H1 (cell line): ENCODE data around the gene CCDC60. TPM values are rescaled to one million over a fixed set of nuclear protein-coding genes. Genes with fewer than 3 reads are reported as not detected.

Experiments
- BCL11A ChIP-seq, 2 experiments: IDR thresholded peaks; one replicate each; pipeline ENCODE4 v1.6.1; 2011; ENCODE audit warnings: low read depth in 2 of 2, low read length in 2 of 2, mild to moderate bottlenecking in 2 of 2
- BRCA1 ChIP-seq: IDR thresholded peaks from 2 replicates; pipeline ENCODE4 v1.6.1; 2012; ENCODE audit warnings: low read depth, low read length, improper control_type of control experiment
- CEBPB ChIP-seq: IDR thresholded peaks from 2 replicates; pipeline ENCODE4 v1.6.1; 2012; ENCODE audit warnings: low read depth, low read length
- CHD2 ChIP-seq: IDR thresholded peaks from 2 replicates; pipeline ENCODE4 v1.6.1; 2012; ENCODE audit warnings: low read length, improper control_type of control experiment
- CREB1 ChIP-seq: IDR thresholded peaks from 2 replicates; pipeline ENCODE4 v1.6.1; 2012; ENCODE audit warnings: inconsistent platforms
- EGR1 ChIP-seq: IDR thresholded peaks from 2 replicates; pipeline ENCODE4 v1.6.1; 2011; ENCODE audit warnings: low read depth, low read length, borderline replicate concordance
- FOSL1 ChIP-seq: IDR thresholded peaks from 2 replicates; pipeline ENCODE4 v1.6.1; 2011; ENCODE audit warnings: mild to moderate bottlenecking, low read depth, low read length, moderate library complexity; ENCODE audit not compliant: insufficient read depth
- GTF2F1 ChIP-seq: IDR thresholded peaks from 2 replicates; pipeline ENCODE4 v1.6.1; 2012; ENCODE audit warnings: low read depth, low read length, improper control_type of control experiment, borderline replicate concordance
- HDAC2 ChIP-seq, 2 experiments: fragments of 300-600 bp in 1 of 2; sonication (generic) in 1 of 2; IDR thresholded peaks; 2 replicates each; pipeline ENCODE4 v1.6.1; 2011 to 2012; ENCODE audit warnings: low read depth in 2 of 2, low read length in 2 of 2, mild to moderate bottlenecking in 2 of 2, moderate library complexity in 2 of 2, borderline replicate concordance in 1 of 2, inconsistent platforms in 1 of 2
- HDAC6 ChIP-seq: IDR thresholded peaks from one replicate; pipeline ENCODE4 v1.7.1; 2012; ENCODE audit warnings: low read depth, mild to moderate bottlenecking, inconsistent platforms, low read length, moderate library complexity
- JUND ChIP-seq: IDR thresholded peaks from 2 replicates; pipeline ENCODE4 v1.6.1; 2011; ENCODE audit warnings: mild to moderate bottlenecking, improper control_type of control experiment, low read length
- NANOG ChIP-seq: IDR thresholded peaks from 2 replicates; pipeline ENCODE4 v1.6.1; 2011; ENCODE audit warnings: low read length, low read depth, mild to moderate bottlenecking, inconsistent platforms; ENCODE audit not compliant: insufficient read depth, poor library complexity, severe bottlenecking
- NRF1 ChIP-seq: IDR thresholded peaks from 2 replicates; pipeline ENCODE4 v1.6.1; 2011; ENCODE audit warnings: mild to moderate bottlenecking, low read depth, low read length, improper control_type of control experiment
- POU5F1 ChIP-seq: IDR thresholded peaks from 2 replicates; pipeline ENCODE4 v1.6.1; 2011; ENCODE audit warnings: low read depth, mild to moderate bottlenecking, low read length, moderate library complexity
- RFX5 ChIP-seq: IDR thresholded peaks from 2 replicates; pipeline ENCODE4 v1.6.1; 2011; ENCODE audit warnings: low read depth, low read length, improper control_type of control experiment, borderline replicate concordance
- RNF2 ChIP-seq: fragments of 200-900, 300-1000 bp; sonication (generic); IDR thresholded peaks from 2 replicates; pipeline ENCODE4 v1.7.1; 2016; ENCODE audit warnings: borderline replicate concordance, low read depth, mild to moderate bottlenecking, antibody characterized with exemption, low read length; ENCODE audit not compliant: poor library complexity, severe bottlenecking; ENCODE audit errors: missing control alignments
- RXRA ChIP-seq: IDR thresholded peaks from 2 replicates; pipeline ENCODE4 v1.6.1; 2011; ENCODE audit warnings: low read depth, mild to moderate bottlenecking, low read length, moderate library complexity; ENCODE audit not compliant: insufficient read depth
- SAP30 ChIP-seq: fragments of 300-600 bp; sonication (generic); IDR thresholded peaks from 2 replicates; pipeline ENCODE4 v1.7.1; 2012; ENCODE audit warnings: low read length, moderate library complexity, mild to moderate bottlenecking, inconsistent platforms; ENCODE audit not compliant: insufficient read depth, insufficient replicate concordance
- SIN3A ChIP-seq, 2 experiments: IDR thresholded peaks in 1 of 2; conservative IDR thresholded peaks in 1 of 2; 2 replicates each; pipeline ENCODE4 v1.6.1; 2011 to 2012; ENCODE audit warnings: low read length in 2 of 2, improper control_type of control experiment in 1 of 2, low read depth in 1 of 2, mild to moderate bottlenecking in 1 of 2
- SP1 ChIP-seq: IDR thresholded peaks from 2 replicates; pipeline ENCODE4 v1.6.1; 2011; ENCODE audit warnings: low read depth, low read length
- TAF1 ChIP-seq: IDR thresholded peaks from 2 replicates; pipeline ENCODE4 v1.6.1; 2011; ENCODE audit warnings: mild to moderate bottlenecking, low read depth, low read length
- TBP ChIP-seq: IDR thresholded peaks from 2 replicates; pipeline ENCODE4 v1.6.1; 2011; ENCODE audit warnings: low read depth, low read length, improper control_type of control experiment
- ZNF274 ChIP-seq: IDR thresholded peaks from 2 replicates; pipeline ENCODE4 v1.7.0; 2012; ENCODE audit warnings: low read length, borderline replicate concordance; ENCODE audit errors: extremely low read depth
- polyA plus RNA-seq, 7 experiments: library from polyadenylated mRNA; depleted of rRNA in 3 of 7; stranded (reverse) in 5 of 7; unstranded in 2 of 7; fragments of >200 nt in 5 of 7; fragments of 200-250 nt in 2 of 7; gene quantifications; 1 replicate in 5 of 7; 2 replicates in 1 of 7; 4 replicates in 1 of 7; pipeline versions ENCODE4 v1.2.1 to v1.2.3, GENCODE V29; 2011 to 2013; ENCODE audit warnings: missing spikeins in 2 of 7, mixed read lengths in 2 of 7
- total RNA-seq: library from RNA; stranded (reverse); fragmentation: NEBNext Ultra II Directional; extraction: Animal tissue kit (Norgen Biotek cat#: 25700); gene quantifications from 2 replicates; pipeline ENCODE4 v1.2.1, GENCODE V29; 2021
- TF ChIP-seq, protein P1 (sequence below): IDR thresholded peaks from 2 replicates; pipeline ENCODE4 v1.6.1; 2011; ENCODE audit warnings: low read depth, mild to moderate bottlenecking, low read length; ENCODE audit not compliant: insufficient read depth

CCDC60 gene
- total and polyA plus RNA-seq, 2 of the 8 experiments (the other 6 are each of a cell fraction or from before 2014, with no cell fraction given), result 0.05 TPM; not detected in 1

DNA sequence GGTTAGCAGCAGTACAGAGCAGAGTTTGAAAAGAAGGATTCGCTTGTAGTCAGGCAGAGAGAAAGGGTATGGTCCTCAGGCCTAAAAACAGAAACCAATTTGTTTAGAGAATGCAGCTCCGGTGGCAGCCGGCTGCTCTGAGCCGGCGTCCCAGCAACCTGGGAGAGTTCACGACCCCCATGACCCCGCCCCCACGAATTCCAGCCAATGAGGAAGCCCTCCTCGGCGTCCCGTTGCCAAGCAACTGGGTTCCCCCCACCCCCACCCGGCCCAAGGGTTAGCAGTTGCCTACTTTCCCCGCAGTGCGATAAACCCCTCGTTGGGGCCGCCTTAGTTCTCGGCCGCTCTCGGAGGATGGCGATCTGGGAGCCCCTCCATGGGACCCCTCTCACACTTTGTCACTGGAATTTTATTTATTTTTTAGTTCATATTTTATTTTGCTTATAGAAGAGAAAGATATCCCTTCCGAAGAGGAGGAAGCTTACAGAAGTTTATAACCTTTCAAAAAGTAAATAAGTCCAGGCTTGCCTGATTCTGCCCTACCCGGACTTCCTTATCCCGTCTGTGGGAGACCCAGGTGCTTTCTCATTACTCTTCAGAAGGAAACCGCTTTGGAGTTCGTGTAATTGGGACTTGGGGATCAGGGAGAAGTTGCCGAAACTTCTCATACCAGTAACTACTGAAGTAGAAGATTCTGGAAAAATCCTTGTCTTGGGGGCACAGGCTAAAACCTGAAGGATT, at the start of gene CCDC60 (continued):
- no peak for TF ChIP-seq SAP30
- TF ChIP-seq POU5F1, result no peak
- no peak for TF ChIP-seq FOSL1
- TF ChIP-seq TBP, result no peak
- TF ChIP-seq HDAC2 (IDR thresholded peaks at IDR 0.05; ENCODE audit: borderline replicate concordance in 1 of 2, low read depth in 2 of 2, low read length in 2 of 2), result no peak
- TF ChIP-seq NANOG, result no peak
- no peak for TF ChIP-seq RNF2
- no peak for TF ChIP-seq BRCA1
- no peak for TF ChIP-seq BCL11A (IDR thresholded peaks at IDR 0.05; ENCODE audit: low read depth in 2 of 2, low read length in 2 of 2)
- 0 out of 2 replicates have a peak, but pooled peaks have one; percentile 85 for TF ChIP-seq RXRA
- TF ChIP-seq CREB1, result no peak
- no peak for TF ChIP-seq GTF2F1
- TF ChIP-seq CEBPB, result no peak
- peak; percentile 91 to 94; a peak in 3 of 4 replicates for TF ChIP-seq SIN3A (conservative IDR thresholded peaks at IDR 0.05 in 1 of 2, IDR thresholded peaks at IDR 0.05 in 1 of 2; ENCODE audit: low read depth in 1 of 2, low read length in 2 of 2)
- no peak for TF ChIP-seq ZNF274
- TF ChIP-seq JUND, result no peak
- peak; percentile 78 for TF ChIP-seq SP1
- no peak for TF ChIP-seq NRF1
- TF ChIP-seq, protein P1, sequence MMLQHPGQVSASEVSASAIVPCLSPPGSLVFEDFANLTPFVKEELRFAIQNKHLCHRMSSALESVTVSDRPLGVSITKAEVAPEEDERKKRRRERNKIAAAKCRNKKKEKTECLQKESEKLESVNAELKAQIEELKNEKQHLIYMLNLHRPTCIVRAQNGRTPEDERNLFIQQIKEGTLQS, result no peak
- TF ChIP-seq CHD2, result 0 out of 2 replicates have a peak, but pooled peaks have one; percentile 41
- TF ChIP-seq HDAC6, result no peak
- TF ChIP-seq RFX5, result no peak
- peak; percentile 58; the same call in 1 of the 2 replicates for TF ChIP-seq TAF1
- no peak for TF ChIP-seq EGR1
